Activated T-cell treated with anti-CD3 and anti-CD28 coated beads, Interleukin-2, amount 50 U/mL, for 72 hours (primary cell): ENCODE measurements around the gene ODAD4. TPM values are rescaled to one million over a fixed set of nuclear protein-coding genes. Genes with fewer than 3 reads are reported as not detected.

Experiments
- ATAC-seq, 2 donors: fragments of 150-1000 bp; cut with Tn5 transposase; replicated peaks in 1 of 2; 2 replicates each; pipeline ENCODE4 v1.10.0; 2021; ENCODE audit warnings: moderate library complexity in 2 of 2, mild to moderate bottlenecking in 1 of 2
- DNase-seq, 2 donors: peaks; one replicate each; pipeline ENCODE4 v3.0.0; 2021 to 2022; ENCODE audit warnings: mixed read lengths in 1 of 2
- H3K27ac Mint-ChIP-seq: one replicate; pipeline ENCODE4 v1.8.0; 2022; ENCODE audit warnings: mild to moderate bottlenecking, moderate library complexity, mixed read lengths
- H3K27me3 Mint-ChIP-seq: one replicate; pipeline ENCODE4 v1.8.0; 2022; ENCODE audit warnings: low read depth, mixed read lengths
- H3K36me3 Mint-ChIP-seq, 2 donors: one replicate each; pipeline ENCODE4 v1.8.0; 2022; ENCODE audit warnings: mixed read lengths in 2 of 2, mild to moderate bottlenecking in 1 of 2; ENCODE audit not compliant: insufficient read depth in 2 of 2
- H3K4me1 Mint-ChIP-seq: one replicate; pipeline ENCODE4 v1.8.0; 2022; ENCODE audit warnings: low read depth, mixed read lengths
- H3K4me3 Mint-ChIP-seq, 2 donors: one replicate each; pipeline ENCODE4 v1.8.0; 2022; ENCODE audit warnings: mild to moderate bottlenecking in 2 of 2, mixed read lengths in 2 of 2, moderate library complexity in 2 of 2
- H3K9me3 Mint-ChIP-seq, 2 donors: one replicate each; pipeline ENCODE4 v1.8.0; 2022; ENCODE audit warnings: mixed read lengths in 2 of 2
- total RNA-seq, 2 donors: library from RNA; stranded (reverse); gene quantifications; one replicate each; pipeline ENCODE4 v1.2.3, GENCODE V29; 2022

ODAD4 gene
- total RNA-seq, 2 donors from 2014 or later, result 0.72 to 1.6 TPM

GRCh38 chr17:41972571-41973407, 42.4 kb downstream of the ODAD4 start:
- Mint-ChIP-seq H3K4me1 (peaks cover 36% of the 10 kb centered on the region), H3K4me3 (no peak overlapping the region), H3K36me3 (peaks cover 10 to 14% of the 10 kb centered on the region in 2 donors), H3K27me3 (no peaks in the 10 kb centered on the region), H3K27ac (peak overlapping the region; percentile 11), H3K9me3 (no peaks in the 10 kb centered on the region)
- no peak for DNase-seq
- no peak for ATAC-seq

GRCh38 chr17:41973408-41973811, 43.0 kb downstream of the ODAD4 start:
- Mint-ChIP-seq H3K9me3 (no peaks in the 10 kb centered on the region), H3K4me3 (no peak overlapping the region), H3K27me3 (no peaks in the 10 kb centered on the region), H3K4me1 (peaks cover 29% of the 10 kb centered on the region), H3K36me3 (peaks cover 12 to 17% of the 10 kb centered on the region in 2 donors), H3K27ac (no peak overlapping the region)
- DNase-seq, result no peak
- no peak for ATAC-seq

- no peaks in the 10 kb centered on the region for H3K9me3 Mint-ChIP-seq
- H3K36me3 Mint-ChIP-seq, result peaks cover 12 to 20% of the 10 kb centered on the region in 2 donors
- peaks cover 26% of the 10 kb centered on the region for H3K4me1 Mint-ChIP-seq
- no peak overlapping the region for H3K4me3 Mint-ChIP-seq
- no peaks in the 10 kb centered on the region for H3K27me3 Mint-ChIP-seq
- no peak overlapping the region for H3K27ac Mint-ChIP-seq
- DNase-seq (no peak), ATAC-seq (no peak)
These were observed 43.6 kb downstream of the ODAD4 start for GRCh38 chr17:41974031-41974430.

GRCh38 chr17:41974658-41975057, 44.2 kb downstream of the ODAD4 start:
- no peaks in the 10 kb centered on the region for H3K27me3 Mint-ChIP-seq
- peaks cover 20% of the 10 kb centered on the region for H3K4me1 Mint-ChIP-seq
- no peak overlapping the region for H3K4me3 Mint-ChIP-seq
- DNase-seq, result no peak
- H3K27ac Mint-ChIP-seq, result no peak overlapping the region
- peak in 1 of 2 donors; percentile 10 for ATAC-seq
- no peaks in the 10 kb centered on the region for H3K9me3 Mint-ChIP-seq
- peaks cover 12 to 20% of the 10 kb centered on the region in 2 donors for H3K36me3 Mint-ChIP-seq

GRCh38 chr17:41975099-41976083, 45.0 kb downstream of the ODAD4 start:
- DNase-seq (no peak), ATAC-seq (no peak)
- Mint-ChIP-seq H3K4me1 (peaks cover 15% of the 10 kb centered on the region), H3K27me3 (no peaks in the 10 kb centered on the region), H3K4me3 (no peak overlapping the region), H3K27ac (no peak overlapping the region), H3K36me3 (peaks cover 10 to 20% of the 10 kb centered on the region in 2 donors), H3K9me3 (no peaks in the 10 kb centered on the region)

GRCh38 chr17:41976142-41976768, 45.8 kb downstream of the ODAD4 start:
- Mint-ChIP-seq H3K4me1 (peaks cover 10% of the 10 kb centered on the region), H3K27me3 (no peaks in the 10 kb centered on the region), H3K4me3 (no peak overlapping the region), H3K27ac (peak overlapping the region; percentile 81), H3K36me3 (peaks cover 10 to 25% of the 10 kb centered on the region in 2 donors), H3K9me3 (no peaks in the 10 kb centered on the region)
- no peak for DNase-seq
- no peak for ATAC-seq

- no peak for DNase-seq
- Mint-ChIP-seq H3K4me1 (no peaks in the 10 kb centered on the region), H3K27ac (no peak overlapping the region), H3K4me3 (no peak overlapping the region), H3K36me3 (peaks cover 13 to 35% of the 10 kb centered on the region in 2 donors), H3K9me3 (no peaks in the 10 kb centered on the region), H3K27me3 (no peaks in the 10 kb centered on the region)
- no peak for ATAC-seq
These were observed 47.6 kb downstream of the ODAD4 start for GRCh38 chr17:41977991-41978390.

- Mint-ChIP-seq H3K36me3 (peaks cover 17 to 43% of the 10 kb centered on the region in 2 donors), H3K27ac (no peak overlapping the region), H3K4me1 (peaks cover 3% of the 10 kb centered on the region), H3K9me3 (no peaks in the 10 kb centered on the region), H3K27me3 (no peaks in the 10 kb centered on the region), H3K4me3 (no peak overlapping the region)
- no peak for DNase-seq
- ATAC-seq, result no peak
These were observed 51.8 kb downstream of the ODAD4 start for GRCh38 chr17:41982026-41982760.

- Mint-ChIP-seq H3K27me3 (no peaks in the 10 kb centered on the region), H3K36me3 (peaks cover 12 to 47% of the 10 kb centered on the region in 2 donors), H3K4me1 (peaks cover 16% of the 10 kb centered on the region), H3K4me3 (no peak overlapping the region), H3K27ac (no peak overlapping the region), H3K9me3 (no peaks in the 10 kb centered on the region)
- ATAC-seq, result no peak
- no peak for DNase-seq
These were observed 54.0 kb downstream of the ODAD4 start for GRCh38 chr17:41984454-41984853.

GRCh38 chr17:41985919-41986318, 55.5 kb downstream of the ODAD4 start:
- no peak for DNase-seq
- H3K4me3 Mint-ChIP-seq, result no peak overlapping the region
- no peaks in the 10 kb centered on the region for H3K27me3 Mint-ChIP-seq
- peaks cover 16% of the 10 kb centered on the region for H3K4me1 Mint-ChIP-seq
- no peak for ATAC-seq
- no peak overlapping the region for H3K27ac Mint-ChIP-seq
- peaks cover 9 to 43% of the 10 kb centered on the region in 2 donors for H3K36me3 Mint-ChIP-seq
- no peaks in the 10 kb centered on the region for H3K9me3 Mint-ChIP-seq

- DNase-seq, result no peak
- Mint-ChIP-seq H3K27ac (peak overlapping the region; percentile 94), H3K9me3 (no peaks in the 10 kb centered on the region), H3K27me3 (no peaks in the 10 kb centered on the region), H3K4me3 (no peak overlapping the region), H3K36me3 (peaks cover 9 to 36% of the 10 kb centered on the region in 2 donors), H3K4me1 (peaks cover 16% of the 10 kb centered on the region)
- ATAC-seq, result no peak
These were observed 56.2 kb downstream of the ODAD4 start for GRCh38 chr17:41986634-41987033.

- peak overlapping the region; percentile 5 to 10 for H3K4me3 Mint-ChIP-seq
- H3K9me3 Mint-ChIP-seq, result no peaks in the 10 kb centered on the region
- no peaks in the 10 kb centered on the region for H3K27me3 Mint-ChIP-seq
- H3K27ac Mint-ChIP-seq, result peak overlapping the region; percentile 94
- ATAC-seq (peak; percentile 95 to 96), DNase-seq (peak; percentile 28 to 45)
- H3K4me1 Mint-ChIP-seq, result peaks cover 16% of the 10 kb centered on the region
- H3K36me3 Mint-ChIP-seq, result peaks cover 6 to 30% of the 10 kb centered on the region in 2 donors
These were observed 57.2 kb downstream of the ODAD4 start for GRCh38 chr17:41987642-41988041.
